GM21786 (cell line): ENCODE results near the gene ABHD14A.

Experiments
- ATAC-seq: cut with Tn5 transposase; IDR thresholded peaks from one replicate; pipeline ENCODE4 v1.9.1; 2021; ENCODE audit not compliant: unreplicated experiment

The ABHD14A gene

GRCh38 chr3:52013802-52014598 lies 39.1 kb downstream of the ABHD14A start:
- no peak for ATAC-seq

GRCh38 chr3:52014613-52015012 lies 39.7 kb downstream of the ABHD14A start:
- ATAC-seq: no peak

DNA sequence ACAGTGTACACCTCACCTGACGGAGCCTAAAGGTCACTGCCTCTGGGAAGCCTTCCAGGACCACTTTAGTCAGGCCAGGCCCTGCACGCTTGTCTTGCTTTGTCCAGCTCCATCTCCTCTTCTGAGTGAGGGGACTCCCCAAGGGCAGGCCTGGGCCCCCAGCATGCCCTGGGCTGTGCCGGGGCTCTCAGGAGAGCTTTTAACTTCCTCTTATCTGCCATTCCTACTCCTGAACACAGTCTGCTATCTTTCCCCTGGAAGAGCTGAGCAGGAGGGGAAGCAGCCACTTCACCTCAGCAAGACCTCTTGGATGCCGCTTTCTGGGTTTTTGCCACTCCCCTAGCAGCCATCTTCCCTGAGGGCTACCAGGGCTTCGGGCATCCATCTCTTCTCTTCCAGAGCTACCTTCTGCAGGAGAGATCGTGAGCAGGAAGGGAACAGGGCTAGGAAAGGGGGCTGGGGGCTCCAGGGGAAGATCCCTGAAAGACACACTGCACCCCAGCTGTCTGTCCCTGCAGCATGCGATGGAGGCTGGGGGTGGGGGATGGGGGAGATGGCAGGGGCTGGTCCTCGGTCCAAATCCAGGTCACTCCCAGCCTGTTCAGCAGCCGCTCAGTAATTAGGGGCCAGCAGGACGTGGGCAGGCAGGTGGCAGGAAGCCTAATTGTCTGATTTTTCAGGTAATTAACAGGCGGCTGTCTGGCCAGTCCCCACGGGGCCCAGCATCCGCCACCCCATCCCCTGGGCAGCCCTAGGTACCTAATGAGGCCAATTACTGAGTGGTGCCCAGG lies 40.8 kb downstream of the ABHD14A start:
- no peak for ATAC-seq

- ATAC-seq: no peak
These were observed 42.7 kb downstream of the ABHD14A start for GRCh38 chr3:52017586-52017985.

DNA sequence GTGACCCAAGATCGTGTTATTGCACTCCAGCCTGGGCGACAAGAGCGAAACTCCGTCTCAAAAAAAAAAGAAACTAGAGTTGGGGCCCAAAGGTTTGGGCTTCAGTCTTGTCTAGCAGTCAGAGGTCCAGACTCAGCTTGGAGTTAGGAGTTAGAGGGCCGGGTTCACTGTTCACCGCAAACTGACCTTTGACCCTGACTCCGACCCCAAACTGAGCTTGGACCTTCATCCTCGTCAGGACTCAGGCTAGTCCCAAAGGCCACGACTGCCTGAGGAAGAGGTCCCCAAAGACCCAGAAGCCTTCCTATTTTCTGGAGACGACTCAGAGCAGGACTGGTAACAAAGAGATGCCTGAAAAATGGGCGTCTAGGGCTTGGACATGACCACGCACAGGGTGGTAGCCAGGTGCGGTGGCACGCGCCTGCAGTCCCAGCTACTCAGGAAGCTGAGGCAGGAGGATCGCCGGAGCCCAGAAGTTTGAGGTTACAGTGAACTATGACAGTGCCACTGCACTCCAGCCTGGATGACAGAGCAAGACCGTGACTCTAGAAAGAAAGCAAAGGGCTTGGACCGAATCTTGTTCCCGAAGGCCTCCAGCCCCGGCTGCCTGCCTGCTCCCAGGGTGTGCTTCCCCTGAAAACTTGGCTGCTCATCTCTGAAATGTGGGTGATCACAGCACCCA lies 43.6 kb downstream of the ABHD14A start:
- ATAC-seq: no peak

- no peak for ATAC-seq
These were observed 44.7 kb downstream of the ABHD14A start for GRCh38 chr3:52019352-52020080.

DNA sequence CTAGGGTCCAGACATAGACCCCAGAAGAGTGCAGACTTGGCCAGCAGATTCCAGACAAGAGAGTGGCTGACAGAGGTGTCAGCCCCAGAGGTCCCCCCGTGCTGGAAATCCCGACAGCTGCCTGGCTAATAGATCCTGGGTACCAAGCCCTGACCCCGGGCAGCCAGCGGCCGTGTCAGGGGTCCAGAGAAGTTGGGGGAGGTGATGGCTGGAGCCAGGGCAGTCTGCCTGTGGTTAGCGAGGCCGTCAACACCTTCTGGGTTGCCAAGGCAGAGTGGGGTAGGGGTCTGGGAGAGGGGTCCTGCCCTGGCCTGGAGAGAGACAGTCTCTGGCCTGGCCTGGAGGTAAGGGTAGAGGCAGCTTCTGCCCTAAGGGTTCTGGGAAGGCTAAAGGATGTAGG lies 45.9 kb downstream of the ABHD14A start:
- ATAC-seq: no peak

DNA sequence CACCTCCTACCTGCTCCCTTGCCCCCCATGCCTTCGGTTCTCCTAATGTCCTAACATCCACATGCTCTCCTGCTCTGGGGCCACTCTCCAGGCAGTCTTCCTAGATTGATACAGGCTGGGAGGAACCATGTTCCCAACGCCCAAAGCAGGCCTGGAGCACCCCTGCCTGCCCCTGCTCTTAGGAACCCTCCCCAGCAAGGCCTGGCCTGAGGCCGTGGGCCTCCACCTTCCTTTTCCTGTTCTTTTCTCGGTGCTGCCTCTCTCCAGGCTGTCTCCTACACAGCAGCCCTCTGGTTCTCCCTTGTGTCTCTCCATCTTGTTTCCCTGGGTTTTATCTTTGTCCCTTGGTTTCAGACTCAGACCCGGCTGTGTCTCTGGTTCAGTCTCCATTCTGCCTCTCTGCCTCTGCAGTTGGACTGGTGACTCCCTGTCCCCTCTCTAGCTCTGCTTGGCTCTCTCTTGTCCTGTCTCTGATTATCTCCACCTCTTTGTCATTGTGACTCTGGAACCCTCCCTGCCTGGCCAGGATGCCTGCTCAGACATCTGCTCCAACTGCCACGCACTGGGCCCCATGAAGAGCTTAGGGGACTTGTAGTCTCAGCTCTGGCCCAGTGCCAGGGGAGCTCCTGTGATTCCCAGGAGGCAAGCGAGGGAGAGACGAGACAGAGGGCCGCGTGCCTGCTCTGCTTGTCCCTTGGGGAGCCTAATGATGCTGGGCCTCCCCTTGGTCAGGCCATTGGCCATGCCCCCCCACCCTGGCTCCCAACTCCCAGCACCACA lies 46.8 kb downstream of the ABHD14A start:
- ATAC-seq: no peak

DNA sequence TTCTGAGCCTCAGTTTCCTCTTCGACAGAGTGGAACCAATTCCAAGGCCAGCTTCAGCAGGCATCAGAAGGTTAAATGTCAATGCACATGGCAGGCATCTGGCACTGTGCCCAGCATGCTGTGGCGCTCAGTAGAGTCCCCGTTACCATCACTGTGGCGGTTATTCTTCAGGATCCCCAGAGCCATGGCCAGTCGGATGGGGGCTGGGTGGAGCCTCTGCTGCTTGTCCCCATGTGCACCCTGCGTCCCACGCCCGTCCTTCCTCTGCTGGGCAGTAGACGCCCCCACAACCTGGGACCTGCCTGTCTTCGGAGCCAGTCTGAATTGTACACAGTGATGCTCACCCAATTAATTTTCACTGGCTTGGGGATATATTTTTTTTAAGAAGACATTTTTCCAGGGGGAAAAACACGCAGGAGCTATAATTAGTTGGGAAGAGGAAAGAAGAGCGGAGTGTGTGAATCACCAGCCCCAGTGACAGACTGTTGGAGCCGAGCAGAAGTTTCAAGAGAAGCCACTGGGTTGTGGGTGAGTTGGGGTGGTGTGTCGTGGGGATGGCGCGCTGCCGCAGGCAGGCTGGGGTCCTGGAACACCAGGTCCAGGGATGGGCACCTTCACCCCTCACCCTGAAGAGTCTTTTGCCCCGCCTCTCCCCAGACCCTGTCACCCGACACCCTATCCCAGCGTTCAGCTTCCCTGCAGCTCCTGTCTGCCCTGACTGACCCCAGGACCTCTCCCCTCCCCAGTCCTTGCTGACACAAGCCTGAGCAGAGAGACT lies 47.6 kb downstream of the ABHD14A start:
- ATAC-seq: no peak

GRCh38 chr3:52023101-52023770 lies 48.4 kb downstream of the ABHD14A start:
- no peak for ATAC-seq

DNA sequence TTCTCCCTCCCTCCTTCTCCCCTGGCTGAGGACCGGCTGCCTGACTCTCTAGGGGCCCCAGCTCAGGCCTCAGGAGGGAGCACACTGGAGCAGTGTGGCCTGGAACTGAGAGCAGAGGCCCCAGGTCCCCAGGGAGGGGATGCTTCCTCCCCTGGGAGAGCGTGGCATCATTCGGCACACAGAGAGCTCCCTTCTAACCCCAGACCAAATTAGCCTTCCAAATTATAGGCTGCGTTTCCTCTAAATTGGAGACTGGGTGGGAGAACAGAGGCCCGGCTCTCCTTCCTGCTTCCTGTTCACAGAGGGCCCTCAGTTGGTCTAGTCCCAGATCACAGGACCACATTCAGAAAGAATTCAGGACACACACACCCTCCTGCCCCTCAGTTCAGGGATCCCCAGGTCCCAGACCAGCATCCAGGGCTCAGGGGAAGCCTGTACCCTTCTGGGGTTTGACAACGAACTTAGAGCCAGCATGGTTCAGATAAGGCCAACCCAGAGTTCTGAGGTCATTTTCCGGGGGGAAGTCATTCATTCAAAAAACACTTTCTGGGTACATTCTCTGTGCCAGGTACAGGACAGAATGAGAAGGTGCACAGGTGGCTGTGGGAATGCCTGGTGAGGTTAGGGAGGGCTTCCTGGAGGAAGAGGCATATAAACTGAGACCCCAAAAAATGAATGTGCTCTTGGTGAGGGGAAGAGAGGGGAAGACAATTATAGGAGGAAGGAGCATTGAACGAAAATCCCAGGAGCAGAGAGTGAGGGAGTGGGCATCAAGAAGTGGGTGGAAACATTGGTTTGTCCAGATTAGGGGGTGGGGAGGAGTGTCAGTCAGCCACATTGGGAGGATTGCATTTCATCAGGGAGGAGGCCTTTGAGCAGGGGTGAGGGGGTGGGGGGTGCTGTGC lies 49.2 kb downstream of the ABHD14A start:
- peak; percentile 72 for ATAC-seq

- no peak for ATAC-seq
These were observed 50.0 kb downstream of the ABHD14A start for GRCh38 chr3:52024765-52025452.

- ATAC-seq: no peak
These were observed 50.6 kb downstream of the ABHD14A start for GRCh38 chr3:52025453-52025852.

DNA sequence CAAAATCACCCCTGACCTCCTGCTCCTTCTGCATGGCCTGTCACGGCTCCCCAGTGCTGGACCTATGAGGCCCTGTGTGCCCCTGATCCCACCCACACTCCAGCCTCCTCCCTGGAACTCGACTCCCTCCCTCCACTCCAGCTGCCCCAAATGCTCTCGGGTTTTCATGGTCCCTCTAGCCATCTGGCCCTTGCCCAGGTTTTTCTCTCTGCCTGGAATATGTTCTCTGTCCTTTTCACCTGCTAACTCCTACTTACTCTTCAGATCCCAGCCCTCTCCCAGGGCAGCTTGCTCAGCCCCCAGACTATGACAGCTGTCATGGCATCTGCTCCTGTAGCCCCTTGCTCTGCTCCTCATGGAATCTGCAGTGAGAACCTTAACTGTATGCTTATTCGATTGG lies 51.2 kb downstream of the ABHD14A start:
- no peak for ATAC-seq

- no peak for ATAC-seq
These were observed 53.7 kb downstream of the ABHD14A start for GRCh38 chr3:52028572-52028971.

- no peak for ATAC-seq
These were observed 54.2 kb downstream of the ABHD14A start for GRCh38 chr3:52029053-52029452.

DNA sequence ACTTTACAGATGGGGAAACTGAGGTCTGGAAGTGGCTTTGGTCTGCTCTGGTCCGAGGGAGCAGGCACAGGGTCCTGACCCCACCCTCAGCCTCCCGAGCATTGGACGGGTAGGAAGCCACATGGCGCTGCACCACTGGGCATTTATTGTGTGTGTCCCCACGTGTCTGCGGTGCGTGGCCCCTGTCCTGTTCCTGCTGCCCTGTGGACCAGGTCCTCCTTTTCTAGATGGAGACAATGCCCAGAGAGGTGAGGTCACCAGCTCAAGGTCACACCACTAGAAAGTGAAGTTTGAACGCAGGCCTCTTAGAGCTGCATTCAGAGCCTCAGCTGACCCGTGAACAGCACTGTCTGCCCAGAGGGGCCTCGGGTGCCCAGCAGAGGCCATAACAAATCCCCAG lies 54.7 kb downstream of the ABHD14A start:
- no peak for ATAC-seq
